Activated naive CD4-positive, alpha-beta T cell treated with anti-CD3 and anti-CD28 coated beads for 36 hours (primary cell): Measurements from ENCODE around the gene HTRA1. TPM values are rescaled to one million over a fixed set of nuclear protein-coding genes. Genes with fewer than 3 reads are reported as not detected.

Source experiments
- CTCF ChIA-PET: fragments of 350-600 bp; sonication (Branson Sonifier 250); formaldehyde crosslinking; loops from one replicate; lab custom pipeline; 2021; ENCODE audit warnings: antibody characterized with exemption; lab: Charles Lee
- DNase-seq: peaks from one replicate; pipeline ENCODE4 v3.0.0-alpha.2; 2020
- H3K27ac Mint-ChIP-seq: one replicate; pipeline ENCODE4 v1.8.0; 2021; ENCODE audit warnings: mild to moderate bottlenecking, mixed read lengths
- H3K27me3 Mint-ChIP-seq: one replicate; pipeline ENCODE4 v1.8.0; 2021; ENCODE audit warnings: low read depth, mixed read lengths
- H3K36me3 Mint-ChIP-seq: one replicate; pipeline ENCODE4 v1.8.0; 2021; ENCODE audit warnings: low read depth, mixed read lengths
- H3K4me1 Mint-ChIP-seq: one replicate; pipeline ENCODE4 v1.8.0; 2021; ENCODE audit warnings: low read depth, mixed read lengths
- H3K4me3 Mint-ChIP-seq: one replicate; pipeline ENCODE4 v1.8.0; 2021; ENCODE audit warnings: mild to moderate bottlenecking, moderate library complexity, mixed read lengths
- H3K9me3 Mint-ChIP-seq: one replicate; pipeline ENCODE4 v1.8.0; 2021; ENCODE audit warnings: mixed read lengths
- intact Hi-C: fragments of 100-400 bp; cut with micrococcal nuclease; formaldehyde crosslinking; loops from one replicate; pipeline ENCODE4 v1.15.1; 2023
- total RNA-seq, 2 experiments: library from RNA; stranded (reverse); gene quantifications; one replicate each; pipeline ENCODE4 v1.2.3, GENCODE V29; 2021

The HTRA1 gene
- total RNA-seq, 2 experiments from 2014 or later = not detected

DNA sequence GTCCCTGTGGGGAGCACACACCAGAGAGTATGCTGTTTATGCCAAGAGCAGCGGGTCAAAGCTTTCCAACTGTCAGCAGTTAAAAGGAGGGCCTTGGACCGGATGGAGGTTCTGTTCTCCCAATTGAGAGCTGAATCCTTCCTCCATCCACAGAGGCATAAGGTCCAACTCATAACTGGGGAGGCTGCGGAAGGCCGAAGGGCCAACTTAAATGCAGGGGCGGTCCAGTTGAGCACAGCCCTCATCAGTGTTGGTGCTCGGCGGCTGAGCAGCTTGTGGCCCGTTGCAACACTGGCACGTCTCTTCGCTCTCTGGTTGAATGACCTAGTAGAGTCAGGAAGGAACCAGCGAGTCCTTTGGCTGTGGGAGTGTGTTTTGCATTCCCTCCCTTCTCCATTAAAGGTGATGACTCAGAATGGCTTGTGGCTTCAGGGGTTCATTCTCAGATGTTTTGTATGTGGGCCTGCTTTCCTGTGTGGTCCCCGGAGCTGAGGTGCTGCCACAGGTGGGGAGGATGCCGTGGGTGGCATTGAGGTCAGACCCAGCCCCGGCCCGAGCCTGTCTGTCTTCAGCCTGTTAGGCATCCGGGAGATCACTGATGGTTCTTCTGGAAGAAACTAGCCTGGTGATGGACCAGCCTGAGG is 54.4 kb downstream of the HTRA1 start:
- H3K9me3 Mint-ChIP-seq = no peaks in the 10 kb centered on the region
- peaks cover 18% of the 10 kb centered on the region for H3K4me1 Mint-ChIP-seq
- H3K27ac Mint-ChIP-seq = no peak overlapping the region
- DNase-seq = peak; percentile 49
- CTCF ChIA-PET = interaction anchor here (1.2 kb wide), 1 partner anchor 40 kb away, joined by 3 read pairs; no protein-coding TSS in a partner anchor
- intact Hi-C loops = loop anchor here (2.0 kb wide), 1 partner anchor 49 kb away; no protein-coding TSS in a partner anchor
- no peaks in the 10 kb centered on the region for H3K36me3 Mint-ChIP-seq
- no peak overlapping the region for H3K4me3 Mint-ChIP-seq
- no peaks in the 10 kb centered on the region for H3K27me3 Mint-ChIP-seq

DNA sequence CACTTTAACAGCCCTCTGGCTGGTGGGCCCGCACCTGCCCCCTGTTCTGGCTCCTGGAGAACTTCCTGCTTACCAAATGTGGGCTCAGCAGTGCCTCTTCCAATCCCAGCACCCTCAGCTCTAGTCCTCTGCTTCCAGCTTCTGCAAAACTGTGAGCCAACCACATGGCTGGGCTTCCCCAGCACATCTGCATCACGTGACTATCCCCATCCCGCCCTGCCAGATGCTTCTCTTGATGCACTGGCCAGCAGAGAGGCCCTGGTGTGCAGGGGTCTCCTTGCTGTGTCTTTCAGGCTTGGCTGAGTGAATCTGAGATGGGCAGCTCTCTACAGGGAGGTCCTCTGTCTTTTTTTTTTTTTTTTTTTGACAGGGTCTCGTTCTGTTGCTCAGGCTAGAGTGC is 55.4 kb downstream of the HTRA1 start:
- no peak for DNase-seq
- no peaks in the 10 kb centered on the region for H3K36me3 Mint-ChIP-seq
- no peak overlapping the region for H3K4me3 Mint-ChIP-seq
- no peaks in the 10 kb centered on the region for H3K9me3 Mint-ChIP-seq
- CTCF ChIA-PET = no interaction called here
- peaks cover 18% of the 10 kb centered on the region for H3K4me1 Mint-ChIP-seq
- H3K27ac Mint-ChIP-seq = no peak overlapping the region
- no peaks in the 10 kb centered on the region for H3K27me3 Mint-ChIP-seq
- intact Hi-C loops = loop anchor here (2.0 kb wide), 1 partner anchor 48 kb away; no protein-coding TSS in a partner anchor

- Mint-ChIP-seq H3K36me3 (no peaks in the 10 kb centered on the region), H3K27ac (no peak overlapping the region), H3K4me3 (no peak overlapping the region), H3K27me3 (no peaks in the 10 kb centered on the region), H3K9me3 (no peaks in the 10 kb centered on the region), H3K4me1 (peaks cover 18% of the 10 kb centered on the region)
- intact Hi-C loops = no loop called here
- CTCF ChIA-PET = no interaction called here
- no peak for DNase-seq
Measured at GRCh38 chr10:122519144-122519543, 57.8 kb downstream of the HTRA1 start.

DNA sequence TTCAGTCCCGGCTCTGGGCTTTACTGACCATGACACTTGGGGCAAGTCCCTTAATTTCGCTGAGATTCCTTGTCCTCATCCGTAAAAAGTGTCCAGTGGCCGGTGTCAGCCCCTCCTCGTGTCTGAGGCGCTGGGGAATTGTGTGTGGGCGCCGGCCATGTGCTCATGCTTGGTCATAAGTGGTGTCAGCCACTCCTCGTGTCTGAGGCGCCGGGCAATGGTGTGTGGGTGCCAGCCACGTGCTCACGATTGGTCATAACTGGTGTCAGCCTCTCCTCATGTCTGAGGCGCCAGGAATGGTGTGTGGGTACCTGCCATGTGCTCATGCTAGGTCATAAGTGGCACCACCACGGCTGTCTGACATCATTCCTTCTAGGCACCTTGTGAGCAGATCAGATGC is 58.5 kb downstream of the HTRA1 start:
- Mint-ChIP-seq H3K4me3 (no peak overlapping the region), H3K36me3 (no peaks in the 10 kb centered on the region), H3K27me3 (no peaks in the 10 kb centered on the region), H3K9me3 (no peaks in the 10 kb centered on the region), H3K4me1 (peaks cover 18% of the 10 kb centered on the region), H3K27ac (no peak overlapping the region)
- CTCF ChIA-PET = no interaction called here
- DNase-seq = no peak
- intact Hi-C loops = no loop called here

DNA sequence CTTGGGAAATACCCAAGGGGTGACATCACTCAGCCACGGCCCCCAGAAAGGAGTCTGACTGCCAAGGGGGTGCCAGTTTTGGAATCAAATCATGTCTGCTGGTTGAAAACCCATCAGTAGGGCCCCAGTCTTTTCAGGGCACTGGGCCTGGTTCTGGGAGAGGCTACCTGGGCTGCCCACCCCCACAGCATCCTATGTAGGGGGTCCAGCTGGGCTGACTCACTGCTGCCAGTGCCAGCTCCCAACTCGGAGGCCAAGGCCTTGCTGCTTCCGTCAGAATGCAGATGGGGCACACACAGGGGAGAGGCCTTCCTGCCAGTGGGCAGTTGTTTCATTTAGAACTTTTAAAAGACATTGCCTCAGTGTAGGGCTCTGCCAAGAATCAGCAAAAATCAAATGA is 59.7 kb downstream of the HTRA1 start:
- no peak for DNase-seq
- no peak overlapping the region for H3K4me3 Mint-ChIP-seq
- H3K9me3 Mint-ChIP-seq = no peaks in the 10 kb centered on the region
- H3K4me1 Mint-ChIP-seq = peaks cover 8% of the 10 kb centered on the region
- H3K27me3 Mint-ChIP-seq = no peaks in the 10 kb centered on the region
- intact Hi-C loops = no loop called here
- H3K27ac Mint-ChIP-seq = no peak overlapping the region
- CTCF ChIA-PET = interaction anchor here (0.7 kb wide), 1 partner anchor 44 kb away, joined by 3 read pairs; no protein-coding TSS in a partner anchor
- no peaks in the 10 kb centered on the region for H3K36me3 Mint-ChIP-seq

DNA sequence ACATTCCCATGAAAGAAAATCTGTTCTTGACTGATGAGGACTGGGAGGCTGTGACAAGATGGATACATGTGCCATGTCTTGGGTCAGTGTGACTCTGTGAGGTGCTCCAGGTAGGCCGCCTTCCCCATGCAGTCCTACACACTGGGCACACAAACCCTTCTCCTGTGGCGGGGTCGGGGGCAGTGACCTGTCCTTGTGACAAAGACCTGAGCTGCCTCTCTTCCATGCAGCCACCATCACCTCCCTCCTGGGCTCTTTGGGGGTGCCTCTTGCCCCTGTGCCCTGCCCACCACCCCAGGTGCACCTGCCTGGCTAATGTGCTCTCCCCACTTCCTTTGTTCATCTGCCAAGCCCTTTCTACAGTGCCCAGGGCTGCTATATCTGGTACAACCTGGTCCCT is 63.5 kb downstream of the HTRA1 start:
- Mint-ChIP-seq H3K4me1 (no peaks in the 10 kb centered on the region), H3K27ac (no peak overlapping the region), H3K27me3 (no peaks in the 10 kb centered on the region), H3K36me3 (no peaks in the 10 kb centered on the region), H3K4me3 (no peak overlapping the region), H3K9me3 (no peaks in the 10 kb centered on the region)
- DNase-seq = no peak
- intact Hi-C loops = loop anchor here (1.0 kb wide), 1 partner anchor 40 kb away; no protein-coding TSS in a partner anchor
- CTCF ChIA-PET = interaction anchor here (1.0 kb wide), 1 partner anchor 41 kb away, joined by 5 read pairs; no protein-coding TSS in a partner anchor

DNA sequence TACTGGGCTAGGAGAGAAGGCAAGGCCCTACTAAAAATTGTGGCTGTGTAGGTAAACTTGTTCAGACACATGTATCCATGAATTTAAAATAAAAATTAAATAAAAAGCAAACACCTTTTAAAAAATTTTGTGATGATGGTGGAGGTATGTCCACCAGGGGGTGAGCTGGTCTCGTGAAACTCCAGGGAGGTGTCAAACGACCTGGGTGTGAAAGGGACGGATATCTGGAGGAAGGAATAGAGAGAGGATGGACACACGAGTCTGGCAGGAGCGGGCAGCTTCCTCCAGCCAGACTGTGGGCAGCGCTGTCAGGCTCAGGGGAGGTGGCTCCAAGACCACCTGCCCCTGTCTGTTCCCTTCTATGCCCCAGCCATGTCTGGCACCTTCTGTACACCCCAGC is 64.4 kb downstream of the HTRA1 start:
- Mint-ChIP-seq H3K4me3 (no peak overlapping the region), H3K4me1 (no peaks in the 10 kb centered on the region), H3K27ac (no peak overlapping the region), H3K36me3 (no peaks in the 10 kb centered on the region), H3K27me3 (peaks cover 1% of the 10 kb centered on the region), H3K9me3 (no peaks in the 10 kb centered on the region)
- DNase-seq = peak; percentile 13
- CTCF ChIA-PET = interaction anchor here (1.0 kb wide), 1 partner anchor 40 kb away, joined by 5 read pairs; no protein-coding TSS in a partner anchor
- intact Hi-C loops = loop anchor here (1.0 kb wide), 1 partner anchor 40 kb away; no protein-coding TSS in a partner anchor

DNA sequence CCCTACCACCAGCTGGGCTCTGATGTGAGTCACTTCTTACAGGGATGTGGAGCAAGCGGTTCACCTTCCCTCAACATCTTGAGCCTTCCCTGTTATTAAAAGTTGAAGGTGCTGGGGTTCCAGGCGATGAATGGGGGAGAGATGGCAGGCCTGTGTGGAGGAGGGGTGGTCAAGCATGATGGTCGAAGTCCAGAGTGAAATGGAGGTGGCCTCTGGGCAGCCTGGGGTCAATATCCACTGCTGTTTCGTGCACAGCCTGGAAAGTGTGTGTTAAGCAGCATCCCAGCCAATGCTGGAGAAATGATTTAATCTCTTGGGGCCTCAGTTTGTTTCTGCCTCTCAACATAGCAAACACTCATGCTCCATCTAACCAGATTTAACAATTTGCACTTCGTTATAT is 65.5 kb downstream of the HTRA1 start:
- CTCF ChIA-PET = no interaction called here
- no peaks in the 10 kb centered on the region for H3K4me1 Mint-ChIP-seq
- H3K27me3 Mint-ChIP-seq = peaks cover 4% of the 10 kb centered on the region
- no peaks in the 10 kb centered on the region for H3K36me3 Mint-ChIP-seq
- DNase-seq = no peak
- H3K27ac Mint-ChIP-seq = no peak overlapping the region
- no peak overlapping the region for H3K4me3 Mint-ChIP-seq
- H3K9me3 Mint-ChIP-seq = no peaks in the 10 kb centered on the region
- intact Hi-C loops = no loop called here

DNA sequence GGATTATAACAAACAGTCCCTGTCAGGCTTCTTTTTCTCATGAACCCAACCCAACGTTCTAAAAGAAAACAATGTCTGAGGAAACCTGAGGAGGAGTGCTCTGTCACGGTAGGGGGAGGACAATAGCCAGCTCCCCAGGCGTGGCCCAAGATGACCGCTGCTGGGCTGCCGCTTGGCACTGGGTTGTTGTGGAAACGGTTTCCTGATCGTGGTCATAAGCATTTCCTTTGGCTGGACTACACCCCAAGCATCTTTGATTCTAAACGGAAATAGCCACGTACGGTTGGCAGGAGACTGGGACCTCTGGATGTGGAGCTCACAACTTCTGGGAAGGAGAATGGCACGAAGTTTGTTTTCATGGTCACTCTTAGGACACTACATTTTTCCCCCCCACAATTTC is 68.8 kb downstream of the HTRA1 start:
- intact Hi-C loops = no loop called here
- Mint-ChIP-seq H3K4me1 (no peaks in the 10 kb centered on the region), H3K9me3 (no peaks in the 10 kb centered on the region), H3K27ac (no peak overlapping the region), H3K4me3 (no peak overlapping the region), H3K27me3 (peaks cover 4% of the 10 kb centered on the region), H3K36me3 (no peaks in the 10 kb centered on the region)
- DNase-seq = no peak
- CTCF ChIA-PET = interaction anchor here (0.6 to 1.4 kb wide), 2 partner anchors 35 to 266 kb away, joined by 3 to 5 read pairs; no protein-coding TSS in a partner anchor

GRCh38 chr10:122531261-122531660 is 69.9 kb downstream of the HTRA1 start:
- no peak for DNase-seq
- CTCF ChIA-PET = interaction anchor here (0.6 to 1.4 kb wide), 2 partner anchors 19 to 34 kb away, joined by 3 to 5 read pairs; no protein-coding TSS in a partner anchor
- H3K27ac Mint-ChIP-seq = no peak overlapping the region
- no peaks in the 10 kb centered on the region for H3K4me1 Mint-ChIP-seq
- H3K9me3 Mint-ChIP-seq = no peaks in the 10 kb centered on the region
- peaks cover 4% of the 10 kb centered on the region for H3K27me3 Mint-ChIP-seq
- no peak overlapping the region for H3K4me3 Mint-ChIP-seq
- intact Hi-C loops = no loop called here
- H3K36me3 Mint-ChIP-seq = no peaks in the 10 kb centered on the region

DNA sequence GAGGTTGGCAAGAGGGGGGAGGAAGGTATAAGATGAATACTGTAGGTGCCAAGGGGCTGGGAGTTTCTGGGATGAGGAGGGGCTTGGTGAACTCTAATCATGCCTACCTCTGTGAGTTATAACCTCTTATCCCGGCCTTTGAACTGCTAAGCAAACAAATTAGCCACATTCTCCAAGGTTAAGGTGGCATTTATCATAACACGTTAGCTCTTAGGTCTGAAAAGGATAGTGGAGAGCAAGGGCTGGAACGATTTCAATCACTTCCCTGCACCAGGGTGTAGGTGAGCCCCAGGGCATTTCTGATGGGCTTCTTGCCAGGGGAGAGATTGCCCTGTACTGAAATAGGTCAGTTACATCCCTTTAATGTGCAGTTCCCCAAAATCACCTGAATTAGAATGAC is 70.6 kb downstream of the HTRA1 start:
- Mint-ChIP-seq H3K27ac (no peak overlapping the region), H3K4me3 (no peak overlapping the region), H3K4me1 (no peaks in the 10 kb centered on the region), H3K9me3 (no peaks in the 10 kb centered on the region), H3K36me3 (no peaks in the 10 kb centered on the region), H3K27me3 (peaks cover 4% of the 10 kb centered on the region)
- no peak for DNase-seq
- intact Hi-C loops = no loop called here
- CTCF ChIA-PET = interaction anchor here (0.6 kb wide), 1 partner anchor 19 kb away, joined by 3 read pairs; no protein-coding TSS in a partner anchor

GRCh38 chr10:122532601-122533296 is 71.4 kb downstream of the HTRA1 start:
- Mint-ChIP-seq H3K27me3 (peaks cover 4% of the 10 kb centered on the region), H3K4me3 (no peak overlapping the region), H3K27ac (no peak overlapping the region), H3K36me3 (no peaks in the 10 kb centered on the region), H3K9me3 (no peaks in the 10 kb centered on the region), H3K4me1 (no peaks in the 10 kb centered on the region)
- intact Hi-C loops = no loop called here
- CTCF ChIA-PET = interaction anchor here (1.1 kb wide), 1 partner anchor 33 kb away, joined by 3 read pairs; no protein-coding TSS in a partner anchor
- DNase-seq = no peak
